A549 (cell line): Measurements from ENCODE around the gene CAMSAP1. TPM values are rescaled to one million over a fixed set of nuclear protein-coding genes. Genes with fewer than 3 reads are reported as not detected.

Source experiments
- ATAC-seq, 2 experiments: fragments of 200-7000 bp in 1 of 2; fragments of >200 bp in 1 of 2; cut with Nextera tagmentation in 1 of 2; cut with Tn5 transposase in 1 of 2; 3 replicates each; pipeline versions ENCODE4 v1.8.0 to v1.9.1; 2018 to 2020; ENCODE audit warnings: mild to moderate bottlenecking in 1 of 2, moderate library complexity in 1 of 2
- CTCF ChIA-PET: fragments of 300-600 bp; sonication (Branson Sonifier 250); formaldehyde crosslinking; extraction: SDS; loops from one replicate; lab custom pipeline; 2021; ENCODE audit warnings: antibody characterized with exemption, inconsistent platforms; lab: Yijun Ruan, JAX
- POLR2A ChIA-PET: fragments of 350-600 bp; formaldehyde crosslinking; extraction: SDS; loops from one replicate; lab custom pipeline; 2021; ENCODE audit warnings: antibody characterized with exemption, inconsistent platforms; lab: Yijun Ruan, JAX
- DNase-seq, 2 experiments: peaks; one replicate each; pipeline versions ENCODE4 v3.0.0 to v3.0.0-alpha.2; 2011 to 2016; ENCODE audit warnings: low read depth in 1 of 2, low spot score in 1 of 2
- FAIRE-seq: peaks from 2 replicates; lab custom pipeline; 2011; peaks lifted over from hg19 to GRCh38; lab: Jason Lieb, UNC
- H3K27ac ChIP-seq, 2 experiments: fragments of >200 bp; sonication (Bioruptor Twin); formaldehyde crosslinking; 3 replicates each; pipeline ENCODE4 v1.5.1; 2016 to 2017
- H3K4me1 ChIP-seq: fragments of >200 bp; sonication (Bioruptor Twin); formaldehyde crosslinking; 3 replicates; pipeline ENCODE4 v1.6.1; 2016
- H3K4me2 ChIP-seq: fragments of >200 bp; sonication (Bioruptor Twin); formaldehyde crosslinking; 3 replicates; pipeline ENCODE4 v1.6.1; 2016
- H3K4me3 ChIP-seq: fragments of >200 bp; sonication (Bioruptor Twin); formaldehyde crosslinking; 3 replicates; pipeline ENCODE4 v1.5.1; 2016
- H3K9me3 ChIP-seq: fragments of >200 bp; sonication (Bioruptor Twin); formaldehyde crosslinking; 3 replicates; pipeline ENCODE4 v1.6.1; 2016
- BHLHE40 ChIP-seq: IDR thresholded peaks from 2 replicates; pipeline ENCODE4 v1.6.1; 2012; ENCODE audit warnings: low read depth, low read length, inconsistent platforms
- EP300 ChIP-seq, 2 experiments: fragments of >200 bp; sonication (Bioruptor Twin); formaldehyde crosslinking; IDR thresholded peaks; 2 replicates in 1 of 2; 3 replicates in 1 of 2; pipeline ENCODE4 v1.6.1; 2016 to 2017
- FOSB ChIP-seq: fragments of 250-450 bp; sonication (Bioruptor Pico); IDR thresholded peaks from 2 replicates; pipeline ENCODE4 v1.5.0; 2020; ENCODE audit warnings: mild to moderate bottlenecking, moderate library complexity
- GATA3 ChIP-seq: IDR thresholded peaks from 2 replicates; pipeline ENCODE4 v1.6.1; 2012; ENCODE audit warnings: borderline replicate concordance
- HOXA7 ChIP-seq: fragments of 250-450 bp; sonication (Bioruptor Pico); IDR thresholded peaks from 2 replicates; pipeline ENCODE4 v1.5.0; 2020; ENCODE audit warnings: mild to moderate bottlenecking, moderate library complexity
- JUNB ChIP-seq: fragments of >200 bp; sonication (Bioruptor Twin); formaldehyde crosslinking; IDR thresholded peaks from 2 replicates; pipeline ENCODE4 v1.6.1; 2016
- KDM1A ChIP-seq: fragments of 200-600 bp; sonication (generic); IDR thresholded peaks from 2 replicates; pipeline ENCODE4 v1.6.1; 2016; ENCODE audit warnings: low read depth, mild to moderate bottlenecking
- MAFK ChIP-seq: fragments of 450-650 bp; IDR thresholded peaks from 2 replicates; pipeline ENCODE4 v1.6.1; 2014; ENCODE audit not compliant: partially characterized antibody
- MYC ChIP-seq: IDR thresholded peaks from 2 replicates; pipeline ENCODE4 v1.6.1; 2012; ENCODE audit warnings: mild to moderate bottlenecking, inconsistent platforms, low read length, improper control_type of control experiment, borderline replicate concordance
- PHF8 ChIP-seq: fragments of 200-600 bp; sonication (generic); IDR thresholded peaks from 2 replicates; pipeline ENCODE4 v1.6.1; 2016; ENCODE audit warnings: low read depth, mild to moderate bottlenecking, antibody characterized with exemption, moderate library complexity, borderline replicate concordance
- RARB ChIP-seq: fragments of 250-450 bp; sonication (Bioruptor Pico); IDR thresholded peaks from 2 replicates; pipeline ENCODE4 v1.8.0; 2021; ENCODE audit warnings: mild to moderate bottlenecking, moderate library complexity
- SREBF2 ChIP-seq: fragments of 450-650 bp; IDR thresholded peaks from 2 replicates; pipeline ENCODE4 v1.6.1; 2014; ENCODE audit warnings: mild to moderate bottlenecking, moderate library complexity
- ZSCAN20 ChIP-seq: fragments of 250-450 bp; sonication (Bioruptor Pico); IDR thresholded peaks from 2 replicates; pipeline ENCODE4 v1.8.0; 2022; ENCODE audit warnings: mild to moderate bottlenecking, moderate library complexity
- WGBS: methylation state at CpG from one replicate; pipeline ENCODE4 v1.1.6; 2017; ENCODE audit errors: missing lambda C conversion rate; 5-methylcytosine and 5-hydroxymethylcytosine counted together
- polyA plus RNA-seq, 4 experiments: library from polyadenylated mRNA; depleted of rRNA in 3 of 4; stranded (reverse); fragments of >200 nt; fragmentation: RNase III in 1 of 4; extraction: RNeasy Plus Mini Kit Qiagen cat#74134 plus additional on column Dnase treatment in 1 of 4; gene quantifications; 2 replicates in 3 of 4; 3 replicates in 1 of 4; pipeline ENCODE4 v1.2.3, GENCODE V29; 2011 to 2017
- TF ChIP-seq, protein P1 (sequence below): IDR thresholded peaks from 2 replicates; pipeline ENCODE4 v1.6.1; 2012; ENCODE audit warnings: low read depth, borderline replicate concordance
- TF ChIP-seq, protein P2 (sequence below): fragments of 150-350 bp; IDR thresholded peaks from 2 replicates; pipeline ENCODE4 v1.6.1; 2014; ENCODE audit warnings: low read depth, mild to moderate bottlenecking, low read length
- TF ChIP-seq, protein P3 (sequence below): fragments of 250-450 bp; sonication (Bioruptor Pico); IDR thresholded peaks from 2 replicates; pipeline ENCODE4 v1.5.0; 2021; ENCODE audit warnings: mild to moderate bottlenecking, moderate library complexity, borderline replicate concordance
- TF ChIP-seq, protein P4 (sequence below): IDR thresholded peaks from 2 replicates; pipeline ENCODE4 v1.6.1; 2012
- TF ChIP-seq, protein P5 (sequence below): fragments of >200 bp; sonication (Bioruptor Twin); formaldehyde crosslinking; IDR thresholded peaks from 3 replicates; pipeline ENCODE4 v1.5.1; 2016

Gene CAMSAP1
- polyA plus RNA-seq, 2 of the 4 experiments (the other 2 are of a cell fraction) = 8.6 to 15.0 TPM

DNA sequence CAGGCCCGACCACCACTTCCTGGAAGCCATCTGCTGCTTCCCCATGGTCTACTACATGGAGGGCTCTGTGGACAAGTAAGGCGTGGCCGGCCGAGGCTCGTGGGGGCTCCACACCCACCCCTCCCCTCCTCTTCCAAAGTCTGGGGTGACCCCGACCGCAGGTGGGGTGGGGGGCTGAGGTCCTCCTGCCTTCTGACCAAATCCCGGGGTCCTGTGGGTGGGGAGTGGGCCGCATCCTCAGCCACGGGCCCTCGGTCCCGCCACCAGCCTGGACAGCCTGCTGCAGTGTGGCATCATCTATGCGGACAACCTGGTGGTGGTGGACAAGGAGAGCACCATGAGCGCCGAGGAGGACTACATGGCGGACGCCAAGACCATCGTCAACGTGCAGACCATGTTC lies 128.9 kb downstream of the CAMSAP1 start:
- no peak for FAIRE-seq
- Histone ChIP-seq H3K4me2 (no peak overlapping the region), H3K4me1 (no peaks in the 10 kb centered on the region), H3K27ac (no peak overlapping the region), H3K4me3 (no peak overlapping the region), H3K9me3 (no peaks in the 10 kb centered on the region)
- CTCF ChIA-PET = interaction anchor here (0.9 kb wide), 1 partner anchor 20 kb away, joined by 3 read pairs; no protein-coding TSS in a partner anchor
- WGBS = 74% methylated on average over 13 of the region's 19 CpGs
- TF ChIP-seq MAFK (no peak), RARB (CRISPR knock-in tag) (no peak)
- TF ChIP-seq, protein P1, sequence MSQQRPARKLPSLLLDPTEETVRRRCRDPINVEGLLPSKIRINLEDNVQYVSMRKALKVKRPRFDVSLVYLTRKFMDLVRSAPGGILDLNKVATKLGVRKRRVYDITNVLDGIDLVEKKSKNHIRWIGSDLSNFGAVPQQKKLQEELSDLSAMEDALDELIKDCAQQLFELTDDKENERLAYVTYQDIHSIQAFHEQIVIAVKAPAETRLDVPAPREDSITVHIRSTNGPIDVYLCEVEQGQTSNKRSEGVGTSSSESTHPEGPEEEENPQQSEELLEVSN = no peak
- TF ChIP-seq, protein P2, sequence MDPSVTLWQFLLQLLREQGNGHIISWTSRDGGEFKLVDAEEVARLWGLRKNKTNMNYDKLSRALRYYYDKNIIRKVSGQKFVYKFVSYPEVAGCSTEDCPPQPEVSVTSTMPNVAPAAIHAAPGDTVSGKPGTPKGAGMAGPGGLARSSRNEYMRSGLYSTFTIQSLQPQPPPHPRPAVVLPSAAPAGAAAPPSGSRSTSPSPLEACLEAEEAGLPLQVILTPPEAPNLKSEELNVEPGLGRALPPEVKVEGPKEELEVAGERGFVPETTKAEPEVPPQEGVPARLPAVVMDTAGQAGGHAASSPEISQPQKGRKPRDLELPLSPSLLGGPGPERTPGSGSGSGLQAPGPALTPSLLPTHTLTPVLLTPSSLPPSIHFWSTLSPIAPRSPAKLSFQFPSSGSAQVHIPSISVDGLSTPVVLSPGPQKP = no peak
- TF ChIP-seq, all 56 proteins: peak for 0
- no peak for DNase-seq
- ATAC-seq = no peak
- POLR2A ChIA-PET = no interaction called here

DNA sequence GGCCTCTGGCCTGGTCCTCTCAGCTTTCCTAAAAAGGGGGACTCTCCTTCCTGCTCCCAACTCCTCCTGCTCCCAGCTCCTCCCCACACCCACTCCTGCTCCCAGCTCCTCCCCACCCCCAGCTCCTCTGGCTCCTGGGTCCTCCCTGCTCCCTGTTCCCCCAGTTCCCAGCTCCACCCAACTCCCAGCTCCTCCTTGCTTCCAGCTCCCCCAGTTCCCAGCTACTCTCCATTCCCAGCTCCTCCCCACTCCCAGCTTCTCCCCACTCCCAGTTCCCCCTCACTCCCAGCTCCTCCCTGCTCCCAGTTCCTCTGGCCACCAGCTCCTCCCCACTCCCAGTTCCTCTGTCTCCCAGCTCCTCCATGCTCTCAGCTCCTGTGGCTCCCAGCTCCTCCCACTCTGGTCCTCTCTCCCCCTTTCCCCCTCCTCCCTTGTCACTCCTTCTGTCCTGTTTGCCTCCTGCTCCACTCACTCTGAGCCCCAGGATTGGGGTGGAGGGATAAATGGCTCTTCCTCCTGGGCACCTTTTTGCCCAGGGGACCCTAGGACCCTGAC lies 129.6 kb downstream of the CAMSAP1 start:
- POLR2A ChIA-PET = no interaction called here
- no peak for FAIRE-seq

More for the DNA sequence above, 129.6 kb downstream of the CAMSAP1 start:
- DNase-seq (no peak), ATAC-seq (no peak)
- TF ChIP-seq, protein P3, sequence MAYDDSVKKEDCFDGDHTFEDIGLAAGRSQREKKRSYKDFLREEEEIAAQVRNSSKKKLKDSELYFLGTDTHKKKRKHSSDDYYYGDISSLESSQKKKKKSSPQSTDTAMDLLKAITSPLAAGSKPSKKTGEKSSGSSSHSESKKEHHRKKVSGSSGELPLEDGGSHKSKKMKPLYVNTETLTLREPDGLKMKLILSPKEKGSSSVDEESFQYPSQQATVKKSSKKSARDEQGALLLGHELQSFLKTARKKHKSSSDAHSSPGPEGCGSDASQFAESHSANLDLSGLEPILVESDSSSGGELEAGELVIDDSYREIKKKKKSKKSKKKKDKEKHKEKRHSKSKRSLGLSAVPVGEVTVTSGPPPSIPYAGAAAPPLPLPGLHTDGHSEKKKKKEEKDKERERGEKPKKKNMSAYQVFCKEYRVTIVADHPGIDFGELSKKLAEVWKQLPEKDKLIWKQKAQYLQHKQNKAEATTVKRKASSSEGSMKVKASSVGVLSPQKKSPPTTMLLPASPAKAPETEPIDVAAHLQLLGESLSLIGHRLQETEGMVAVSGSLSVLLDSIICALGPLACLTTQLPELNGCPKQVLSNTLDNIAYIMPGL (CRISPR knock-in tag) = no peak
- TF ChIP-seq SREBF2 = no peak
- TF ChIP-seq, protein P4, sequence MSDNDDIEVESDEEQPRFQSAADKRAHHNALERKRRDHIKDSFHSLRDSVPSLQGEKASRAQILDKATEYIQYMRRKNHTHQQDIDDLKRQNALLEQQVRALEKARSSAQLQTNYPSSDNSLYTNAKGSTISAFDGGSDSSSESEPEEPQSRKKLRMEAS = no peak
- no peak for TF ChIP-seq FOSB (CRISPR knock-in tag)
- TF ChIP-seq, protein P5, sequence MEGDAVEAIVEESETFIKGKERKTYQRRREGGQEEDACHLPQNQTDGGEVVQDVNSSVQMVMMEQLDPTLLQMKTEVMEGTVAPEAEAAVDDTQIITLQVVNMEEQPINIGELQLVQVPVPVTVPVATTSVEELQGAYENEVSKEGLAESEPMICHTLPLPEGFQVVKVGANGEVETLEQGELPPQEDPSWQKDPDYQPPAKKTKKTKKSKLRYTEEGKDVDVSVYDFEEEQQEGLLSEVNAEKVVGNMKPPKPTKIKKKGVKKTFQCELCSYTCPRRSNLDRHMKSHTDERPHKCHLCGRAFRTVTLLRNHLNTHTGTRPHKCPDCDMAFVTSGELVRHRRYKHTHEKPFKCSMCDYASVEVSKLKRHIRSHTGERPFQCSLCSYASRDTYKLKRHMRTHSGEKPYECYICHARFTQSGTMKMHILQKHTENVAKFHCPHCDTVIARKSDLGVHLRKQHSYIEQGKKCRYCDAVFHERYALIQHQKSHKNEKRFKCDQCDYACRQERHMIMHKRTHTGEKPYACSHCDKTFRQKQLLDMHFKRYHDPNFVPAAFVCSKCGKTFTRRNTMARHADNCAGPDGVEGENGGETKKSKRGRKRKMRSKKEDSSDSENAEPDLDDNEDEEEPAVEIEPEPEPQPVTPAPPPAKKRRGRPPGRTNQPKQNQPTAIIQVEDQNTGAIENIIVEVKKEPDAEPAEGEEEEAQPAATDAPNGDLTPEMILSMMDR = no peak
- TF ChIP-seq JUNB = no peak
- TF ChIP-seq, protein P1 = no peak
- TF ChIP-seq PHF8 = no peak
- TF ChIP-seq GATA3 = no peak
- no peak for TF ChIP-seq MYC
- no peak for TF ChIP-seq BHLHE40
- no peak for TF ChIP-seq KDM1A
- no peak for TF ChIP-seq EP300 (IDR thresholded peaks at IDR 0.05)
- no peak for TF ChIP-seq ZSCAN20
- no peak for TF ChIP-seq HOXA7 (CRISPR knock-in tag)
- Histone ChIP-seq H3K4me3 (no peak overlapping the region), H3K27ac (no peak overlapping the region), H3K4me2 (no peak overlapping the region), H3K9me3 (no peaks in the 10 kb centered on the region), H3K4me1 (no peaks in the 10 kb centered on the region)
- CTCF ChIA-PET = interaction anchor here (0.8 to 1.3 kb wide), 5 partner anchors 10 to 77 kb away, joined by 3 to 6 read pairs (median 4); no protein-coding TSS in a partner anchor
